Nephron progenitor cell (in vitro differentiated cells): Measurements from ENCODE around the gene RNASE8.

ENCODE experiments used
- DNase-seq: peaks from one replicate; pipeline ENCODE4 v3.0.0; 2021
- H3K27ac Mint-ChIP-seq: 2 replicates; pipeline ENCODE4 v1.8.0; 2021; ENCODE audit warnings: mild to moderate bottlenecking, moderate library complexity, mixed read lengths
- H3K27me3 Mint-ChIP-seq: 2 replicates; pipeline ENCODE4 v1.8.0; 2021; ENCODE audit warnings: mild to moderate bottlenecking, low read depth, mixed read lengths; ENCODE audit not compliant: poor library complexity
- H3K36me3 Mint-ChIP-seq: 2 replicates; pipeline ENCODE4 v1.8.0; 2021; ENCODE audit warnings: low read depth, mixed read lengths
- H3K4me1 Mint-ChIP-seq: 2 replicates; pipeline ENCODE4 v1.8.0; 2021; ENCODE audit warnings: mixed read lengths
- H3K4me3 Mint-ChIP-seq: 2 replicates; pipeline ENCODE4 v1.8.0; 2021; ENCODE audit warnings: mild to moderate bottlenecking, moderate library complexity, mixed read lengths
- H3K9me3 Mint-ChIP-seq: 2 replicates; pipeline ENCODE4 v1.8.0; 2021; ENCODE audit warnings: mild to moderate bottlenecking, moderate library complexity, mixed read lengths
- CTCF ChIP-seq: fragments of 200-600 bp; sonication (generic); IDR thresholded peaks from 2 replicates; pipeline ENCODE4 v1.5.0; 2021; ENCODE audit warnings: antibody characterized with exemption

Gene RNASE8

GRCh38 chr14:21072781-21073339 lies 15.2 kb downstream of the RNASE8 start:
- no peak for TF ChIP-seq CTCF
- no peak for DNase-seq
- Mint-ChIP-seq H3K36me3 (peaks cover 42% of the 10 kb centered on the region), H3K4me1 (peaks cover 50% of the 10 kb centered on the region), H3K9me3 (no peaks in the 10 kb centered on the region), H3K27ac (peak overlapping the region; percentile 99), H3K4me3 (peak overlapping the region; percentile 94), H3K27me3 (peaks cover 3% of the 10 kb centered on the region)

GRCh38 chr14:21073921-21074320 lies 16.3 kb downstream of the RNASE8 start:
- no peak for TF ChIP-seq CTCF
- no peak overlapping the region for H3K4me3 Mint-ChIP-seq
- no peak for DNase-seq
- H3K9me3 Mint-ChIP-seq = no peaks in the 10 kb centered on the region
- no peak overlapping the region for H3K27ac Mint-ChIP-seq
- peaks cover 46% of the 10 kb centered on the region for H3K36me3 Mint-ChIP-seq
- peaks cover 3% of the 10 kb centered on the region for H3K27me3 Mint-ChIP-seq
- H3K4me1 Mint-ChIP-seq = peaks cover 42% of the 10 kb centered on the region

- Mint-ChIP-seq H3K9me3 (no peaks in the 10 kb centered on the region), H3K27ac (no peak overlapping the region), H3K27me3 (peaks cover 3% of the 10 kb centered on the region), H3K4me3 (no peak overlapping the region), H3K36me3 (peaks cover 53% of the 10 kb centered on the region), H3K4me1 (peaks cover 34% of the 10 kb centered on the region)
- no peak for TF ChIP-seq CTCF
- no peak for DNase-seq
Measured at GRCh38 chr14:21074398-21075272, 17.0 kb downstream of the RNASE8 start.

- no peak for TF ChIP-seq CTCF
- Mint-ChIP-seq H3K9me3 (no peaks in the 10 kb centered on the region), H3K4me1 (peaks cover 31% of the 10 kb centered on the region), H3K36me3 (peaks cover 62% of the 10 kb centered on the region), H3K4me3 (no peak overlapping the region), H3K27me3 (peaks cover 3% of the 10 kb centered on the region), H3K27ac (no peak overlapping the region)
- DNase-seq = no peak
Measured at GRCh38 chr14:21075719-21076437, 18.3 kb downstream of the RNASE8 start.

GRCh38 chr14:21077672-21078071 lies 20.1 kb downstream of the RNASE8 start:
- Mint-ChIP-seq H3K36me3 (peaks cover 73% of the 10 kb centered on the region), H3K9me3 (no peaks in the 10 kb centered on the region), H3K27me3 (peaks cover 3% of the 10 kb centered on the region), H3K4me3 (no peak overlapping the region), H3K4me1 (peaks cover 17% of the 10 kb centered on the region), H3K27ac (no peak overlapping the region)
- no peak for DNase-seq
- TF ChIP-seq CTCF = no peak
